HepG2 (cell line): Measurements from ENCODE around the gene PBX2. TPM values are rescaled to one million over a fixed set of nuclear protein-coding genes. Genes with fewer than 3 reads are reported as not detected.

Experiments
- BRCA1 ChIP-seq: sonication (generic); formaldehyde crosslinking; IDR thresholded peaks from 2 replicates; pipeline ENCODE4 v1.4.0; 2020; ENCODE audit warnings: missing genetic modification reagents
- CEBPG ChIP-seq: IDR thresholded peaks from 2 replicates; pipeline ENCODE4 v1.6.1; 2016
- ETV5 ChIP-seq: IDR thresholded peaks from 2 replicates; pipeline ENCODE4 v1.6.1; 2018; ENCODE audit warnings: missing biosample characterization, missing genetic modification reagents, inconsistent platforms, borderline replicate concordance
- FOXA1 ChIP-seq, 2 experiments: fragments of 450-650 bp in 1 of 2; sonication (generic) in 1 of 2; formaldehyde crosslinking in 1 of 2; IDR thresholded peaks; 2 replicates each; pipeline versions ENCODE4 v1.4.0 to v1.6.1; 2016 to 2020; ENCODE audit warnings: missing genetic modification reagents in 1 of 2
- MAFF ChIP-seq: IDR thresholded peaks from 2 replicates; pipeline ENCODE4 v1.6.1; 2011; ENCODE audit warnings: low read depth, low read length, improper control_type of control experiment
- MIER2 ChIP-seq: IDR thresholded peaks from 2 replicates; pipeline ENCODE4 v1.6.1; 2016; ENCODE audit warnings: missing biosample characterization, missing genetic modification reagents
- PAWR ChIP-seq: sonication (generic); formaldehyde crosslinking; IDR thresholded peaks from 2 replicates; pipeline ENCODE4 v1.4.0; 2020; ENCODE audit warnings: missing genetic modification reagents, mild to moderate bottlenecking, borderline replicate concordance
- SALL2 ChIP-seq: sonication (generic); formaldehyde crosslinking; IDR thresholded peaks from 2 replicates; pipeline ENCODE4 v1.8.1; 2023; ENCODE audit warnings: mild to moderate bottlenecking, missing genetic modification reagents, inconsistent platforms
- TAF15 ChIP-seq: fragments of 200-400 bp; formaldehyde crosslinking; IDR thresholded peaks from one replicate; pipeline ENCODE4 v1.6.1; 2018; ENCODE audit warnings: mild to moderate bottlenecking, low read depth, low read length; ENCODE audit not compliant: poor library complexity, severe bottlenecking
- XRCC5 ChIP-seq: fragments of 200-400 bp; formaldehyde crosslinking; optimal IDR thresholded peaks from 2 replicates; pipeline ENCODE3; 2017; ENCODE audit warnings: mild to moderate bottlenecking, low read length
- ZFAT ChIP-seq: sonication (generic); formaldehyde crosslinking; conservative IDR thresholded peaks from 2 replicates; pipeline ENCODE4 v1.8.1; 2023; ENCODE audit warnings: missing genetic modification reagents, inconsistent platforms
- ZMYM2 ChIP-seq: sonication (generic); formaldehyde crosslinking; IDR thresholded peaks from 2 replicates; pipeline ENCODE4 v1.8.0; 2022; ENCODE audit warnings: mild to moderate bottlenecking, missing genetic modification reagents
- ZNF143 ChIP-seq: sonication (generic); formaldehyde crosslinking; IDR thresholded peaks from 2 replicates; pipeline ENCODE4 v1.4.0; 2020; ENCODE audit warnings: missing genetic modification reagents
- ZNF354B ChIP-seq: sonication (generic); formaldehyde crosslinking; IDR thresholded peaks from 2 replicates; pipeline ENCODE4 v1.8.0; 2022; ENCODE audit warnings: mild to moderate bottlenecking, missing genetic modification reagents
- ZNF546 ChIP-seq: sonication (generic); formaldehyde crosslinking; conservative IDR thresholded peaks from 2 replicates; pipeline ENCODE4 v1.8.1; 2023; ENCODE audit warnings: mild to moderate bottlenecking, missing genetic modification reagents
- ZNF614 ChIP-seq: IDR thresholded peaks from 2 replicates; pipeline ENCODE4 v1.6.1; 2018; ENCODE audit warnings: missing biosample characterization, missing genetic modification reagents, inconsistent platforms, borderline replicate concordance
- ZNF75D ChIP-seq: sonication (generic); formaldehyde crosslinking; IDR thresholded peaks from 2 replicates; pipeline ENCODE4 v1.8.1; 2023; ENCODE audit warnings: missing genetic modification reagents, mild to moderate bottlenecking, borderline replicate concordance
- ZNF780A ChIP-seq: sonication (generic); formaldehyde crosslinking; IDR thresholded peaks from 2 replicates; pipeline ENCODE4 v1.8.0; 2022; ENCODE audit warnings: mild to moderate bottlenecking, missing genetic modification reagents, moderate library complexity
- ZNF883 ChIP-seq: sonication (generic); formaldehyde crosslinking; IDR thresholded peaks from 2 replicates; pipeline ENCODE4 v1.5.1; 2020; ENCODE audit warnings: mild to moderate bottlenecking, missing genetic modification reagents; ENCODE audit errors: not compliant biosample characterization
- polyA plus RNA-seq, 8 experiments: library from polyadenylated mRNA; depleted of rRNA in 3 of 8; stranded (reverse) in 7 of 8; unstranded in 1 of 8; fragments of >200 nt; fragmentation: Illumina TruSeq in 4 of 8; extraction: Trizol in 4 of 8; gene quantifications; 2 replicates each; pipeline versions ENCODE4 v1.2.1 to v1.2.3, GENCODE V29; 2011 to 2016; ENCODE audit warnings: low read depth in 4 of 8, missing spikeins in 1 of 8, mixed read lengths in 1 of 8; ENCODE audit not compliant: insufficient read depth in 1 of 8
- total RNA-seq, 5 experiments: library from RNA; depleted of rRNA; stranded (reverse); fragments of >200 nt; fragmentation: Illumina TruSeq; extraction: Trizol; gene quantifications; 2 replicates each; pipeline ENCODE4 v1.2.3, GENCODE V29; 2016; ENCODE audit warnings: low read depth in 1 of 5
- TF ChIP-seq, protein P1 (sequence below): IDR thresholded peaks from 2 replicates; pipeline ENCODE4 v1.6.1; 2016; ENCODE audit warnings: missing compliant biosample characterization, missing genetic modification reagents, borderline replicate concordance
- TF ChIP-seq, protein P2 (sequence below): sonication (generic); formaldehyde crosslinking; IDR thresholded peaks from 2 replicates; pipeline ENCODE4 v1.5.1; 2020; ENCODE audit warnings: mild to moderate bottlenecking, missing genetic modification reagents, borderline replicate concordance

PBX2 gene
- total and polyA plus RNA-seq, 2 of the 13 experiments (the other 11 are each of a cell fraction or from before 2014, with no cell fraction given): 42.3 to 77.8 TPM

DNA sequence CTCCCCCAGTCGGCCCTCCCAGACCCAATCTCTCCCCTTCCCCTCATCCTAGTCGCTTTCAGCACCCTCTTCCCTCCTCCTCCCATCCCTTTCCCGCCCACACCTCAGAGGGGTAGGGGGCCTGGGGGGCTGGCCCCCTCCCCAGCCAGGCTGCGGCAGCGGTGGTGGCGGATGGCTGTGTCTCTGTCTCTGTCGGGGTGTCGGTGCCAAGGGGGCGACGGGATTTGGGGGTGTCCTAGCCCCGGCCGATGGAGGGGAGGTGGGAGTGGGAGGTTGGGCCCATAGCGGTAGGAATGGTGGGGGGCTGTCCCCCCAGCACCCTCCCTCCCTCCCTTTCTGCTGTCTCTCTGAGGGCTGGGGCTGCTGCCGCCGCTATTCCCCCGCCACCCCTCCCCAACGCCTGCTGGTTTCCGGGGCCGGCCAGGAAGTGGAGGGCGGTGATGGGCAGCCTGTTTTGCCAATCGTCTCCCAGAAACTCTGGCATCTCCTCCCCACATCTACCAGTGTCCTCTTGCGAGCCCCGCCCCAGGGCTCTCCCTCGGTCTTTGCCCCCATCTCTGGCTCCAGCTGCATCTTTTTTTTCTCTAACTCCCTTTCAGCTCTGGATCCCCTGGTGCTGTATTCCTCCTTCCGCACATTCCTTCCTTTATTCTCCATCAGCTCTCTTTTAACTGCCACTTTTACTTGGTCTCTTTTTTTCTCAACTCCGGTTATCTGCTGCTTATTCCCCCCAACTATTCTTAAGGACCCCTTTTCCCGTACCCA, 14.1 kb downstream of the PBX2 start, which contains the start of gene AGPAT1 (continued):
- TF ChIP-seq BRCA1 (CRISPR knock-in tag): no peak; the same call in 1 of the 2 replicates
- TF ChIP-seq PAWR (CRISPR knock-in tag): no peak
- no peak for TF ChIP-seq ZNF75D
- no peak for TF ChIP-seq ZNF143 (CRISPR knock-in tag)
- no peak for TF ChIP-seq CEBPG (CRISPR knock-in tag)
- TF ChIP-seq, protein P1, sequence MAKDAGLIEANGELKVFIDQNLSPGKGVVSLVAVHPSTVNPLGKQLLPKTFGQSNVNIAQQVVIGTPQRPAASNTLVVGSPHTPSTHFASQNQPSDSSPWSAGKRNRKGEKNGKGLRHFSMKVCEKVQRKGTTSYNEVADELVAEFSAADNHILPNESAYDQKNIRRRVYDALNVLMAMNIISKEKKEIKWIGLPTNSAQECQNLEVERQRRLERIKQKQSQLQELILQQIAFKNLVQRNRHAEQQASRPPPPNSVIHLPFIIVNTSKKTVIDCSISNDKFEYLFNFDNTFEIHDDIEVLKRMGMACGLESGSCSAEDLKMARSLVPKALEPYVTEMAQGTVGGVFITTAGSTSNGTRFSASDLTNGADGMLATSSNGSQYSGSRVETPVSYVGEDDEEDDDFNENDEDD (CRISPR knock-in tag): 0 out of 2 replicates have a peak, but pooled peaks have one; percentile 28
- TF ChIP-seq FOXA1 (IDR thresholded peaks at IDR 0.05): no peak
- no peak for TF ChIP-seq FOXA1 (CRISPR knock-in tag; IDR thresholded peaks at IDR 0.05)
- TF ChIP-seq, protein P2, sequence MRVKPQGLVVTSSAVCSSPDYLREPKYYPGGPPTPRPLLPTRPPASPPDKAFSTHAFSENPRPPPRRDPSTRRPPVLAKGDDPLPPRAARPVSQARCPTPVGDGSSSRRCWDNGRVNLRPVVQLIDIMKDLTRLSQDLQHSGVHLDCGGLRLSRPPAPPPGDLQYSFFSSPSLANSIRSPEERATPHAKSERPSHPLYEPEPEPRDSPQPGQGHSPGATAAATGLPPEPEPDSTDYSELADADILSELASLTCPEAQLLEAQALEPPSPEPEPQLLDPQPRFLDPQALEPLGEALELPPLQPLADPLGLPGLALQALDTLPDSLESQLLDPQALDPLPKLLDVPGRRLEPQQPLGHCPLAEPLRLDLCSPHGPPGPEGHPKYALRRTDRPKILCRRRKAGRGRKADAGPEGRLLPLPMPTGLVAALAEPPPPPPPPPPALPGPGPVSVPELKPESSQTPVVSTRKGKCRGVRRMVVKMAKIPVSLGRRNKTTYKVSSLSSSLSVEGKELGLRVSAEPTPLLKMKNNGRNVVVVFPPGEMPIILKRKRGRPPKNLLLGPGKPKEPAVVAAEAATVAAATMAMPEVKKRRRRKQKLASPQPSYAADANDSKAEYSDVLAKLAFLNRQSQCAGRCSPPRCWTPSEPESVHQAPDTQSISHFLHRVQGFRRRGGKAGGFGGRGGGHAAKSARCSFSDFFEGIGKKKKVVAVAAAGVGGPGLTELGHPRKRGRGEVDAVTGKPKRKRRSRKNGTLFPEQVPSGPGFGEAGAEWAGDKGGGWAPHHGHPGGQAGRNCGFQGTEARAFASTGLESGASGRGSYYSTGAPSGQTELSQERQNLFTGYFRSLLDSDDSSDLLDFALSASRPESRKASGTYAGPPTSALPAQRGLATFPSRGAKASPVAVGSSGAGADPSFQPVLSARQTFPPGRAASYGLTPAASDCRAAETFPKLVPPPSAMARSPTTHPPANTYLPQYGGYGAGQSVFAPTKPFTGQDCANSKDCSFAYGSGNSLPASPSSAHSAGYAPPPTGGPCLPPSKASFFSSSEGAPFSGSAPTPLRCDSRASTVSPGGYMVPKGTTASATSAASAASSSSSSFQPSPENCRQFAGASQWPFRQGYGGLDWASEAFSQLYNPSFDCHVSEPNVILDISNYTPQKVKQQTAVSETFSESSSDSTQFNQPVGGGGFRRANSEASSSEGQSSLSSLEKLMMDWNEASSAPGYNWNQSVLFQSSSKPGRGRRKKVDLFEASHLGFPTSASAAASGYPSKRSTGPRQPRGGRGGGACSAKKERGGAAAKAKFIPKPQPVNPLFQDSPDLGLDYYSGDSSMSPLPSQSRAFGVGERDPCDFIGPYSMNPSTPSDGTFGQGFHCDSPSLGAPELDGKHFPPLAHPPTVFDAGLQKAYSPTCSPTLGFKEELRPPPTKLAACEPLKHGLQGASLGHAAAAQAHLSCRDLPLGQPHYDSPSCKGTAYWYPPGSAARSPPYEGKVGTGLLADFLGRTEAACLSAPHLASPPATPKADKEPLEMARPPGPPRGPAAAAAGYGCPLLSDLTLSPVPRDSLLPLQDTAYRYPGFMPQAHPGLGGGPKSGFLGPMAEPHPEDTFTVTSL (CRISPR knock-in tag): no peak
- peak; percentile 64; the same call in 1 of the 2 replicates for TF ChIP-seq SALL2 (CRISPR knock-in tag)
- TF ChIP-seq ZNF546 (CRISPR knock-in tag): no peak
- TF ChIP-seq ZMYM2 (CRISPR knock-in tag): no peak
- no peak for TF ChIP-seq MIER2 (CRISPR knock-in tag)
- TF ChIP-seq MAFF: no peak
- TF ChIP-seq ZNF780A: no peak
- no peak for TF ChIP-seq ZFAT (CRISPR knock-in tag)
- TF ChIP-seq XRCC5: peak; percentile 59
- TF ChIP-seq ETV5: peak; percentile 70; the same call in 1 of the 2 replicates
- TF ChIP-seq TAF15: peak; percentile 92
- no peak for TF ChIP-seq ZNF354B (CRISPR knock-in tag)
- peak; percentile 72 for TF ChIP-seq ZNF883 (CRISPR knock-in tag)
- TF ChIP-seq ZNF614 (CRISPR knock-in tag): no peak; the same call in 1 of the 2 replicates
